PC-9 (cell line): ENCODE data around the gene PPP2R5C.

Source experiments
- EZH2 ChIP-seq: fragments of 200-600 bp; sonication (generic); IDR thresholded peaks from 2 replicates; pipeline ENCODE4 v1.8.0; 2017; ENCODE audit warnings: antibody characterized with exemption, low read depth
- TF ChIP-seq, protein P1 (sequence below): fragments of 200-600 bp; sonication (generic); conservative IDR thresholded peaks from 2 replicates; pipeline ENCODE4 v1.6.1; 2017; ENCODE audit warnings: mixed run types, antibody characterized with exemption, mild to moderate bottlenecking, moderate library complexity

DNA sequence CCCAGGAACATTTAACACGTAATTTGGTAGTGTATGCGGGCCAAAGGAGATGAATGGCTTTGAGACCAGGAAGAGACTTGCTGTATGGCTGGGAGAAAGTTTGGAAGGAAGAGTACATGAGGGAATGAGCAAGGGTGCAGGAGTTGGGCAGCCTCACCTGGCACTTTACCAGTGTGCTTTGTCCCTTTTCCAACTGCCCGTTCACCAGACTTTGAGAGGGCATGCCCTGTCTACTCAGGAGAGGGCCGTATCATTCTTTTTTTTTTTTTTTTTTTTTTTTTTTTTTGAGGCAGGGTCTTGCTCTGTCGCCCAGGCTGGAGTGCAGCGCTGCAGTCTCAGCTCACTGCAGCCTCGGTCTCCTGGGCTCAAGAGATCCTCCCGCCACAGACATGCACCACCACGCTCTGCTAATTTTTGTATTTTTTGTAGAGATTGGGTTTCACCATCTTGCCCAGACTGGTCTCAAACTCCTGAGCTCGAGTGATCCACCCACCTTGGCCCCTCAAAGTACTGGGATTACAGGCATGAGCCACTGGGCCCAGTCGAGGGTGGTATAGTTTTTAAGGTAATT is 209.4 kb downstream of the PPP2R5C start:
- TF ChIP-seq, protein P1, sequence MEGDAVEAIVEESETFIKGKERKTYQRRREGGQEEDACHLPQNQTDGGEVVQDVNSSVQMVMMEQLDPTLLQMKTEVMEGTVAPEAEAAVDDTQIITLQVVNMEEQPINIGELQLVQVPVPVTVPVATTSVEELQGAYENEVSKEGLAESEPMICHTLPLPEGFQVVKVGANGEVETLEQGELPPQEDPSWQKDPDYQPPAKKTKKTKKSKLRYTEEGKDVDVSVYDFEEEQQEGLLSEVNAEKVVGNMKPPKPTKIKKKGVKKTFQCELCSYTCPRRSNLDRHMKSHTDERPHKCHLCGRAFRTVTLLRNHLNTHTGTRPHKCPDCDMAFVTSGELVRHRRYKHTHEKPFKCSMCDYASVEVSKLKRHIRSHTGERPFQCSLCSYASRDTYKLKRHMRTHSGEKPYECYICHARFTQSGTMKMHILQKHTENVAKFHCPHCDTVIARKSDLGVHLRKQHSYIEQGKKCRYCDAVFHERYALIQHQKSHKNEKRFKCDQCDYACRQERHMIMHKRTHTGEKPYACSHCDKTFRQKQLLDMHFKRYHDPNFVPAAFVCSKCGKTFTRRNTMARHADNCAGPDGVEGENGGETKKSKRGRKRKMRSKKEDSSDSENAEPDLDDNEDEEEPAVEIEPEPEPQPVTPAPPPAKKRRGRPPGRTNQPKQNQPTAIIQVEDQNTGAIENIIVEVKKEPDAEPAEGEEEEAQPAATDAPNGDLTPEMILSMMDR = no peak
- TF ChIP-seq EZH2 = no peak
